Nephron progenitor cell (in vitro differentiated cells): Measurements from ENCODE around the gene C19orf12.
A peak's percentile ranks its signal among the peaks of the same experiment; 100 is the strongest.

ENCODE experiments used
- DNase-seq: peaks from one replicate; pipeline ENCODE4 v3.0.0; 2021
- H3K27ac Mint-ChIP-seq: 2 replicates; pipeline ENCODE4 v1.8.0; 2021; ENCODE audit warnings: mild to moderate bottlenecking, moderate library complexity, mixed read lengths
- H3K27me3 Mint-ChIP-seq: 2 replicates; pipeline ENCODE4 v1.8.0; 2021; ENCODE audit warnings: mild to moderate bottlenecking, low read depth, mixed read lengths; ENCODE audit not compliant: poor library complexity
- H3K36me3 Mint-ChIP-seq: 2 replicates; pipeline ENCODE4 v1.8.0; 2021; ENCODE audit warnings: low read depth, mixed read lengths
- H3K4me1 Mint-ChIP-seq: 2 replicates; pipeline ENCODE4 v1.8.0; 2021; ENCODE audit warnings: mixed read lengths
- H3K4me3 Mint-ChIP-seq: 2 replicates; pipeline ENCODE4 v1.8.0; 2021; ENCODE audit warnings: mild to moderate bottlenecking, moderate library complexity, mixed read lengths
- H3K9me3 Mint-ChIP-seq: 2 replicates; pipeline ENCODE4 v1.8.0; 2021; ENCODE audit warnings: mild to moderate bottlenecking, moderate library complexity, mixed read lengths
- TF ChIP-seq, protein P1 (sequence below): fragments of 200-600 bp; sonication (generic); IDR thresholded peaks from 2 replicates; pipeline ENCODE4 v1.5.0; 2021; ENCODE audit warnings: antibody characterized with exemption

Gene C19orf12

DNA sequence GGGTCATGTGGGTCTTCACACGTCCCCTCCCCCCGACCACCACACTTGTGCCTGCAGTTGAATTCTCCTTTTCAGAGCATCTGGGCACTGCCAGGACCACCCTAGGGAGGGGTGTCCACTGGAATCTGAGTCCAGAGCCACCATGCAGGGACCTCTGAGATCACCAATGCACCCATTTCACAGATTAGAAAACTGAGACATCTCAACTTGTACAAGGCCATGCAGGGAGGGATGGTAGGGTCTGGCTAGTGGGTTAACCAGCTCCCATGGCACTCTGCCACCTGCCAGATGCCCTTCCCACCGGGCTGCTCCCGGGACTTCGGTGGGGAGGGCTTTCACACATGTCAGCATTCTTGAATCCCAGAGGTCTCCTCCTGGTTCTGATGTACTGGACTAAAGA is 44.3 kb upstream of the C19orf12 start:
- Mint-ChIP-seq H3K27me3 (peaks cover 3% of the 10 kb centered on the region), H3K36me3 (no peaks in the 10 kb centered on the region), H3K9me3 (no peaks in the 10 kb centered on the region), H3K27ac (no peak overlapping the region), H3K4me1 (peaks cover 11% of the 10 kb centered on the region), H3K4me3 (no peak overlapping the region)
- TF ChIP-seq, protein P1, sequence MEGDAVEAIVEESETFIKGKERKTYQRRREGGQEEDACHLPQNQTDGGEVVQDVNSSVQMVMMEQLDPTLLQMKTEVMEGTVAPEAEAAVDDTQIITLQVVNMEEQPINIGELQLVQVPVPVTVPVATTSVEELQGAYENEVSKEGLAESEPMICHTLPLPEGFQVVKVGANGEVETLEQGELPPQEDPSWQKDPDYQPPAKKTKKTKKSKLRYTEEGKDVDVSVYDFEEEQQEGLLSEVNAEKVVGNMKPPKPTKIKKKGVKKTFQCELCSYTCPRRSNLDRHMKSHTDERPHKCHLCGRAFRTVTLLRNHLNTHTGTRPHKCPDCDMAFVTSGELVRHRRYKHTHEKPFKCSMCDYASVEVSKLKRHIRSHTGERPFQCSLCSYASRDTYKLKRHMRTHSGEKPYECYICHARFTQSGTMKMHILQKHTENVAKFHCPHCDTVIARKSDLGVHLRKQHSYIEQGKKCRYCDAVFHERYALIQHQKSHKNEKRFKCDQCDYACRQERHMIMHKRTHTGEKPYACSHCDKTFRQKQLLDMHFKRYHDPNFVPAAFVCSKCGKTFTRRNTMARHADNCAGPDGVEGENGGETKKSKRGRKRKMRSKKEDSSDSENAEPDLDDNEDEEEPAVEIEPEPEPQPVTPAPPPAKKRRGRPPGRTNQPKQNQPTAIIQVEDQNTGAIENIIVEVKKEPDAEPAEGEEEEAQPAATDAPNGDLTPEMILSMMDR = no peak
- no peak for DNase-seq

- Mint-ChIP-seq H3K9me3 (no peaks in the 10 kb centered on the region), H3K36me3 (no peaks in the 10 kb centered on the region), H3K27me3 (no peaks in the 10 kb centered on the region), H3K4me3 (no peak overlapping the region), H3K4me1 (peaks cover 11% of the 10 kb centered on the region), H3K27ac (no peak overlapping the region)
- TF ChIP-seq, protein P1 = no peak
- DNase-seq = no peak
Measured at GRCh38 chr19:29758863-29759262, 43.8 kb upstream of the C19orf12 start.

DNA sequence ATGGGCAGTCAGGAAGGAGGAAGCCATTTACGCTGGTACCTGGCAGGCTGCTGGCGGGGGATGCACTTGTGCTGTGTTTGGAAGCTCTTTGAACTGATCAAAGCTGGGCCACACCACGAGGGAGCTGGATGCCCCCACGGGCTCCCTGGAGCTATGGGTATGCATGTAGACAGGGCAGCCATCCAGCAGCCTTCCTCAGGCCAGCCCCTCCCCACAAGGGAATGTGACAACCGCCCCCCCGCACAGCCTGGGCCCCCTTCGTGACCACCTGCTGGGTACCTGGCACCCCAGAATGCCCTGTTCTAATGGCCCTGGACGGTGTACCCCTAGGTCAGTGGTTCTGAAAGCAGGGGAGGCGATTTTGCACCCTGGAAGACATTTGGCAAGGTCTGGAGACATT is 42.5 kb upstream of the C19orf12 start:
- TF ChIP-seq, protein P1 = no peak
- Mint-ChIP-seq H3K4me3 (no peak overlapping the region), H3K27me3 (no peaks in the 10 kb centered on the region), H3K9me3 (no peaks in the 10 kb centered on the region), H3K36me3 (no peaks in the 10 kb centered on the region), H3K4me1 (peaks cover 11% of the 10 kb centered on the region), H3K27ac (no peak overlapping the region)
- DNase-seq = no peak

DNA sequence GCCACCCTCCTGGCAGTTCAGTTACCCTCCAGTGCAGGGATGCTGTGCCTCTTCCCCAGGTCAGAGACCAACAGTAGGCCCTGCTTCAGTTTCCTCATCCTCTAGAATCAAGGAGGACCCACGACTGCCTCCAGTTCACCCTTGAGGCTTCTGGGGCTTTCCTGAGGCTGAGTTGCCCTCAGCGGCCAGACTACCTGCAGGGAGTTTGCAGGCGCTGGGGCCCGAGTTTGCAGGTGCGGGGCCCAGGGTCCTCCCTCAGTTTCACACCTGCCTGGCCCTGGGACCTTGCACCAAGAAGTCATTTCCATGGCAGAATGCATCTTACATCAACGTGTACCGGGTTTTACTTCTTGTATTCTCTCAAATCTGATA is 38.9 kb upstream of the C19orf12 start:
- DNase-seq = no peak
- Mint-ChIP-seq H3K27ac (no peak overlapping the region), H3K9me3 (no peaks in the 10 kb centered on the region), H3K36me3 (no peaks in the 10 kb centered on the region), H3K4me3 (no peak overlapping the region), H3K4me1 (peaks cover 7% of the 10 kb centered on the region), H3K27me3 (no peaks in the 10 kb centered on the region)
- TF ChIP-seq, protein P1 = no peak

GRCh38 chr19:29753190-29753933 is 38.3 kb upstream of the C19orf12 start:
- DNase-seq = no peak
- TF ChIP-seq, protein P1 = no peak
- Mint-ChIP-seq H3K27me3 (no peaks in the 10 kb centered on the region), H3K27ac (no peak overlapping the region), H3K4me1 (peaks cover 7% of the 10 kb centered on the region), H3K4me3 (no peak overlapping the region), H3K36me3 (no peaks in the 10 kb centered on the region), H3K9me3 (no peaks in the 10 kb centered on the region)

GRCh38 chr19:29752450-29753025 is 37.5 kb upstream of the C19orf12 start:
- TF ChIP-seq, protein P1 = no peak
- no peak for DNase-seq
- peaks cover 5% of the 10 kb centered on the region for H3K27me3 Mint-ChIP-seq
- no peak overlapping the region for H3K4me3 Mint-ChIP-seq
- no peaks in the 10 kb centered on the region for H3K9me3 Mint-ChIP-seq
- H3K4me1 Mint-ChIP-seq = peaks cover 1% of the 10 kb centered on the region
- no peaks in the 10 kb centered on the region for H3K36me3 Mint-ChIP-seq
- H3K27ac Mint-ChIP-seq = peak overlapping the region; percentile 91
